GM19023 (cell line): ENCODE data around the gene MROH2B.

ENCODE experiments used
- ATAC-seq: cut with Tn5 transposase; IDR thresholded peaks from one replicate; pipeline ENCODE4 v1.9.1; 2021; ENCODE audit warnings: mild to moderate bottlenecking, moderate library complexity; ENCODE audit not compliant: unreplicated experiment

The MROH2B gene

GRCh38 chr5:40973364-40974004 lies 97.7 kb downstream of the MROH2B start:
- ATAC-seq: no peak

GRCh38 chr5:40972434-40972833 lies 98.7 kb downstream of the MROH2B start:
- no peak for ATAC-seq

GRCh38 chr5:40962207-40962955 lies 108.8 kb downstream of the MROH2B start:
- no peak for ATAC-seq

- ATAC-seq: no peak
These were observed 111.1 kb downstream of the MROH2B start for GRCh38 chr5:40960037-40960436.

GRCh38 chr5:40958811-40959210 lies 112.3 kb downstream of the MROH2B start:
- no peak for ATAC-seq

GRCh38 chr5:40957048-40957447 lies 114.1 kb downstream of the MROH2B start:
- ATAC-seq: no peak

- no peak for ATAC-seq
These were observed 115.8 kb downstream of the MROH2B start for GRCh38 chr5:40955313-40955712.
